ENCODE measurements around the gene MAFG. TPM values are rescaled to one million over a fixed set of nuclear protein-coding genes. Genes with fewer than 3 reads are reported as not detected.
A peak's percentile ranks its signal among the peaks of the same experiment; 100 is the strongest.

MAFG gene
- total and polyA plus RNA-seq, 10 donors, result 3.2 to 41.4 (median 23.4) TPM

GRCh38 chr17:81871387-81872230 is 55.9 kb downstream of the MAFG start:
- Histone ChIP-seq H3K36me3 (peaks cover 0 to 36% (median 24%) of the 10 kb centered on the region in 6 donors), H3K4me3 (peak overlapping the region; percentile 77 to 99 (median 88)), H3K9me3 (no peaks in the 10 kb centered on the region), H3K27ac (peak overlapping the region; percentile 96 to 100 (median 98)), H3K27me3 (replicated peaks in 1 of 7) (no peaks in the 10 kb centered on the region), H3K4me1 (peaks cover 32 to 64% (median 58%) of the 10 kb centered on the region in 6 donors)
- intact Hi-C loops (cut with DNase I; ENCODE audit: low total_unique reads), result no loop called here
- peak; percentile 97 for DNase-seq
- WGBS, 5 donors, result 0 to 1% (median 0%) methylated on average over 23 to 86 of the region's 86 CpGs
- TF ChIP-seq POLR2AphosphoS5 (IDR thresholded peaks at IDR 0.05), result peak in 2 of 3 donors; percentile 99 to 100
- TF ChIP-seq, protein P1, sequence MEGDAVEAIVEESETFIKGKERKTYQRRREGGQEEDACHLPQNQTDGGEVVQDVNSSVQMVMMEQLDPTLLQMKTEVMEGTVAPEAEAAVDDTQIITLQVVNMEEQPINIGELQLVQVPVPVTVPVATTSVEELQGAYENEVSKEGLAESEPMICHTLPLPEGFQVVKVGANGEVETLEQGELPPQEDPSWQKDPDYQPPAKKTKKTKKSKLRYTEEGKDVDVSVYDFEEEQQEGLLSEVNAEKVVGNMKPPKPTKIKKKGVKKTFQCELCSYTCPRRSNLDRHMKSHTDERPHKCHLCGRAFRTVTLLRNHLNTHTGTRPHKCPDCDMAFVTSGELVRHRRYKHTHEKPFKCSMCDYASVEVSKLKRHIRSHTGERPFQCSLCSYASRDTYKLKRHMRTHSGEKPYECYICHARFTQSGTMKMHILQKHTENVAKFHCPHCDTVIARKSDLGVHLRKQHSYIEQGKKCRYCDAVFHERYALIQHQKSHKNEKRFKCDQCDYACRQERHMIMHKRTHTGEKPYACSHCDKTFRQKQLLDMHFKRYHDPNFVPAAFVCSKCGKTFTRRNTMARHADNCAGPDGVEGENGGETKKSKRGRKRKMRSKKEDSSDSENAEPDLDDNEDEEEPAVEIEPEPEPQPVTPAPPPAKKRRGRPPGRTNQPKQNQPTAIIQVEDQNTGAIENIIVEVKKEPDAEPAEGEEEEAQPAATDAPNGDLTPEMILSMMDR (IDR thresholded peaks at IDR 0.05 in 8 of 11, conservative IDR thresholded peaks at IDR 0.05 in 3 of 11), result peak in 7 of 11 experiments; percentile 19 to 49 (median 45)
- TF ChIP-seq POLR2A (IDR thresholded peaks at IDR 0.05), result peak; percentile 44 to 92 (median 86)

GRCh38 chr17:81870981-81871386 is 56.6 kb downstream of the MAFG start, which contains the start of gene ARHGDIA:
Gene ARHGDIA, minus strand, starts transcription at chr17:81871337. Its CDS starts 1,407 bp downstream, at chr17:81869930.
- peak within 1 kb of the TSS; percentile 96 to 100 (median 98) for H3K27ac ChIP-seq
- no peak for DNase-seq
- intact Hi-C loops (cut with DNase I; ENCODE audit: low total_unique reads), result no loop called here
- H3K4me1 ChIP-seq, result peaks cover 34 to 71% (median 64%) of the 10 kb centered on the region in 6 donors
- H3K36me3 ChIP-seq, result peaks cover 0 to 41% (median 24%) of the 10 kb centered on the region in 6 donors
- WGBS, 5 donors, result 0 to 1% (median 0%) methylated on average over 7 to 64 of the region's 64 CpGs
- no peaks in the 10 kb centered on the region for H3K9me3 ChIP-seq
- H3K4me3 ChIP-seq, result peak within 1 kb of the TSS; percentile 77 to 99 (median 88)
- no peaks in the 10 kb centered on the region for H3K27me3 ChIP-seq (replicated peaks in 1 of 7)
- TF ChIP-seq POLR2AphosphoS5 (IDR thresholded peaks at IDR 0.05), result peak in 1 of 3 donors; percentile 99
- TF ChIP-seq POLR2A (IDR thresholded peaks at IDR 0.05), result no peak
- TF ChIP-seq, protein P1 (IDR thresholded peaks at IDR 0.05 in 8 of 11, conservative IDR thresholded peaks at IDR 0.05 in 3 of 11), result no peak

GRCh38 chr17:81870131-81870980 is 57.2 kb downstream of the MAFG start:
- H3K4me3 ChIP-seq, result peak overlapping the region; percentile 75 to 99 (median 86)
- TF ChIP-seq POLR2A (IDR thresholded peaks at IDR 0.05) (no peak), POLR2AphosphoS5 (IDR thresholded peaks at IDR 0.05) (peak; percentile 58 to 75 (median 70))
- TF ChIP-seq, protein P1 (IDR thresholded peaks at IDR 0.05 in 8 of 11, conservative IDR thresholded peaks at IDR 0.05 in 3 of 11), result no peak
- WGBS, 5 donors, result 1 to 3% (median 2%) methylated on average over 27 to 65 of the region's 65 CpGs

More at GRCh38 chr17:81870131-81870980, 57.2 kb downstream of the MAFG start:
- Histone ChIP-seq H3K4me1 (peaks cover 34 to 77% (median 69%) of the 10 kb centered on the region in 6 donors), H3K27me3 (replicated peaks in 1 of 7) (no peaks in the 10 kb centered on the region), H3K9me3 (no peaks in the 10 kb centered on the region), H3K27ac (peak overlapping the region; percentile 96 to 100 (median 98)), H3K36me3 (peaks cover 0 to 47% (median 24%) of the 10 kb centered on the region in 6 donors)
- intact Hi-C loops (cut with DNase I; ENCODE audit: low total_unique reads), result no loop called here
- DNase-seq, result peak; percentile 91
